ENCODE measurements around the gene FCER1G. TPM values are rescaled to one million over a fixed set of nuclear protein-coding genes. Genes with fewer than 3 reads are reported as not detected.

The FCER1G gene
- total RNA-seq, 1 experiment from 2014 or later, result not detected

DNA sequence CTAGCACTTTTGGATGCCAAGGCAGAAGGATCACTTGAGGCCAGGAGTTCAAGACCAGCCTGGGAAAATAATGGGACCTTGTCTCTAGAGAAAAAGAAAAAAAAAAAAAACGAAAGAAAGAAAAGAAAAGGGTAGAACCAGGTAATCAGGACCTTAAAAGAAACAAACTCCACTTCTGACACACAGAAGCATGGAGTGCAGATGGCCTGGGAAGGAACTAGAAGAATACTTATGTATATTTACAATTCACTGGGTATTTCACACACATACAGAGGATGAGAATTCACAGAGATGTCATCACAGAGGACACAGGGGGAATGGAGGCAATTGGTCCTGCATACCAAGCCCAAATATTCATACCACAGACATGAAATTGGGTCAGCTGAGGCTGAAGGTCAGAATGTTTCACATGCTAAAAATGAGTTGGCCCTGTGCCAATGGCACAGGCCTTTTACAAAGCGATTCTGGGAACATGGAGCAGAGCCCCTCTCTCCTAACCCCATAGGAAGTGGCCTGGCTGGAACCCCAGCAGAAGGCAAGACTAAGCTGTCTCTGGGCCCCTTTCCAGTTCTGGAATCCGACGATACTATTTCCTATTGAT is 42.2 kb upstream of the FCER1G start:
- CTCF ChIA-PET, result no interaction called here
- no peak overlapping the region for H2AFZ ChIP-seq (ENCODE audit: low read length)
- no peak overlapping the region for H3K4me3 ChIP-seq (ENCODE audit: low read length)
- no peak overlapping the region for H3K4me2 ChIP-seq (ENCODE audit: low read length)
- H3K9ac ChIP-seq (ENCODE audit: low read length), result no peak overlapping the region
- peaks cover 19% of the 10 kb centered on the region for H3K79me2 ChIP-seq (ENCODE audit: low read length)
- ATAC-seq (no peak), DNase-seq (no peak)
- POLR2A ChIA-PET (ENCODE audit: unreplicated experiment), result interaction anchor here (0.9 kb wide), 1 partner anchor 9 kb away, joined by 12 read pairs; no protein-coding TSS in a partner anchor
- no TSS peak for BruUV-seq (replicated peaks)
- TF ChIP-seq EZH2 (IDR thresholded peaks at IDR 0.05; ENCODE audit: low read length, unreplicated experiment) (no peak), EZH2phosphoT487 (IDR thresholded peaks at IDR 0.05; ENCODE audit: borderline replicate concordance, low read length) (no peak), CTCF (conservative IDR thresholded peaks at IDR 0.05; ENCODE audit: low read depth, low read length) (no peak)
- no peaks in the 10 kb centered on the region for H3K9me3 ChIP-seq (ENCODE audit: low read length)
- intact Hi-C loops (cut with micrococcal nuclease), result no loop called here
- no peak overlapping the region for H3K27ac ChIP-seq (ENCODE audit: low read length)
- H3K4me1 ChIP-seq (ENCODE audit: insufficient read depth, low read length), result peaks cover 16% of the 10 kb centered on the region
- peaks cover 47% of the 10 kb centered on the region; the same call in 1 of the 2 replicates for H3K36me3 ChIP-seq (ENCODE audit: low read depth, low read length)
- H4K20me1 ChIP-seq (ENCODE audit: low read length), result no peaks in the 10 kb centered on the region
- no peaks in the 10 kb centered on the region for H3F3A ChIP-seq (ENCODE audit: low read length, unreplicated experiment)
- H3K9me2 ChIP-seq (replicated peaks; ENCODE audit: low read length), result no peaks in the 10 kb centered on the region
- H3K27me3 ChIP-seq (ENCODE audit: low read length), result no peaks in the 10 kb centered on the region

- ChIA-PET CTCF (no interaction called here), POLR2A (ENCODE audit: unreplicated experiment) (no interaction called here)
- no peak for TF ChIP-seq CTCF (conservative IDR thresholded peaks at IDR 0.05; ENCODE audit: low read depth, low read length)
- no peak for TF ChIP-seq EZH2 (IDR thresholded peaks at IDR 0.05; ENCODE audit: low read length, unreplicated experiment)
- no peak for TF ChIP-seq EZH2phosphoT487 (IDR thresholded peaks at IDR 0.05; ENCODE audit: borderline replicate concordance, low read length)
- Histone ChIP-seq H3K27ac (ENCODE audit: low read length) (no peak overlapping the region), H3K79me2 (ENCODE audit: low read length) (peaks cover 19% of the 10 kb centered on the region), H4K20me1 (ENCODE audit: low read length) (no peaks in the 10 kb centered on the region), H3K4me2 (ENCODE audit: low read length) (no peak overlapping the region), H3F3A (ENCODE audit: low read length, unreplicated experiment) (no peaks in the 10 kb centered on the region), H3K4me3 (ENCODE audit: low read length) (no peak overlapping the region), H3K36me3 (ENCODE audit: low read depth, low read length) (peaks cover 47% of the 10 kb centered on the region; the same call in 1 of the 2 replicates), H3K9me3 (ENCODE audit: low read length) (no peaks in the 10 kb centered on the region), H3K9ac (ENCODE audit: low read length) (no peak overlapping the region), H3K9me2 (replicated peaks; ENCODE audit: low read length) (no peaks in the 10 kb centered on the region), H3K27me3 (ENCODE audit: low read length) (no peaks in the 10 kb centered on the region), H2AFZ (ENCODE audit: low read length) (no peak overlapping the region), H3K4me1 (ENCODE audit: insufficient read depth, low read length) (peaks cover 18% of the 10 kb centered on the region)
- BruUV-seq (replicated peaks), result no TSS peak
- DNase-seq (no peak), ATAC-seq (no peak)
- intact Hi-C loops (cut with micrococcal nuclease), result no loop called here
Observed at GRCh38 chr1:161173711-161174110, 41.4 kb upstream of the FCER1G start.

- Histone ChIP-seq H4K20me1 (ENCODE audit: low read length) (no peaks in the 10 kb centered on the region), H3K36me3 (ENCODE audit: low read depth, low read length) (peaks cover 47% of the 10 kb centered on the region; the same call in 1 of the 2 replicates), H2AFZ (ENCODE audit: low read length) (no peak overlapping the region), H3K4me3 (ENCODE audit: low read length) (no peak overlapping the region), H3K4me2 (ENCODE audit: low read length) (no peak overlapping the region), H3K9me2 (replicated peaks; ENCODE audit: low read length) (no peaks in the 10 kb centered on the region), H3K9ac (ENCODE audit: low read length) (no peak overlapping the region), H3K79me2 (ENCODE audit: low read length) (peaks cover 19% of the 10 kb centered on the region), H3K9me3 (ENCODE audit: low read length) (no peaks in the 10 kb centered on the region), H3K27ac (ENCODE audit: low read length) (no peak overlapping the region), H3K4me1 (ENCODE audit: insufficient read depth, low read length) (peaks cover 18% of the 10 kb centered on the region), H3K27me3 (ENCODE audit: low read length) (no peaks in the 10 kb centered on the region), H3F3A (ENCODE audit: low read length, unreplicated experiment) (no peaks in the 10 kb centered on the region)
- TF ChIP-seq EZH2 (IDR thresholded peaks at IDR 0.05; ENCODE audit: low read length, unreplicated experiment), result no peak
- TF ChIP-seq EZH2phosphoT487 (IDR thresholded peaks at IDR 0.05; ENCODE audit: borderline replicate concordance, low read length), result no peak
- no peak for TF ChIP-seq CTCF (conservative IDR thresholded peaks at IDR 0.05; ENCODE audit: low read depth, low read length)
- DNase-seq (no peak), ATAC-seq (no peak)
- POLR2A ChIA-PET (ENCODE audit: unreplicated experiment), result no interaction called here
- no TSS peak for BruUV-seq (replicated peaks)
- intact Hi-C loops (cut with micrococcal nuclease), result no loop called here
- CTCF ChIA-PET, result no interaction called here
Observed at GRCh38 chr1:161174911-161175310, 40.2 kb upstream of the FCER1G start.
